Spleen (tissue), 11 donors: ENCODE results near the gene SERINC5. TPM values are rescaled to one million over a fixed set of nuclear protein-coding genes. Genes with fewer than 3 reads are reported as not detected.

Experiments used
- DNase-seq: peaks from one replicate; pipeline ENCODE4 v3.0.0-alpha.2; 2020
- H3K27ac ChIP-seq, 8 donors: fragments of 200-600 bp; sonication (generic) in 7 of 8; 1 replicate in 4 of 8; 2 replicates in 4 of 8; pipeline versions ENCODE4 v1.5.0 to v1.8.0; 2016 to 2021; ENCODE audit warnings: inconsistent platforms in 4 of 8, mild to moderate bottlenecking in 4 of 8, moderate library complexity in 1 of 8
- H3K27me3 ChIP-seq, 7 donors: fragments of 200-600 bp; sonication (generic) in 6 of 7; replicated peaks in 1 of 7; 1 replicate in 4 of 7; 2 replicates in 3 of 7; pipeline versions ENCODE4 v1.5.0 to v1.8.0; 2016 to 2021; ENCODE audit warnings: inconsistent platforms in 3 of 7, mild to moderate bottlenecking in 1 of 7
- H3K36me3 ChIP-seq, 6 donors: fragments of 200-600 bp; sonication (generic) in 5 of 6; 1 replicate in 4 of 6; 2 replicates in 2 of 6; pipeline versions ENCODE4 v1.5.0 to v1.8.0; 2016 to 2021; ENCODE audit warnings: inconsistent platforms in 2 of 6
- H3K4me1 ChIP-seq, 6 donors: fragments of 200-600 bp; sonication (generic) in 5 of 6; 1 replicate in 3 of 6; 2 replicates in 3 of 6; pipeline versions ENCODE4 v1.5.0 to v1.8.0; 2016 to 2021; ENCODE audit warnings: inconsistent platforms in 3 of 6
- H3K4me3 ChIP-seq, 8 donors: fragments of 200-600 bp; sonication (generic) in 7 of 8; 1 replicate in 4 of 8; 2 replicates in 4 of 8; pipeline versions ENCODE4 v1.5.0 to v1.8.0; 2016 to 2021; ENCODE audit warnings: inconsistent platforms in 4 of 8, mild to moderate bottlenecking in 4 of 8, moderate library complexity in 2 of 8
- H3K9me3 ChIP-seq, 8 donors: fragments of 200-600 bp; sonication (generic) in 7 of 8; 1 replicate in 4 of 8; 2 replicates in 4 of 8; pipeline versions ENCODE4 v1.5.0 to v1.8.0; 2016 to 2021; ENCODE audit warnings: inconsistent platforms in 4 of 8
- POLR2A ChIP-seq, 3 donors: fragments of 450-650 bp; IDR thresholded peaks; one replicate each; pipeline ENCODE4 v1.5.1; 2017; ENCODE audit warnings: antibody characterized with exemption in 3 of 3, mild to moderate bottlenecking in 1 of 3
- POLR2AphosphoS5 ChIP-seq, 3 donors: sonication (generic); formaldehyde crosslinking; IDR thresholded peaks; one replicate each; pipeline ENCODE4 v1.5.1; 2017; ENCODE audit warnings: antibody characterized with exemption in 3 of 3
- WGBS, 5 donors: extraction: QIAGEN DNeasy Blood & Tissue Kit in 3 of 5; methylation state at CpG; one replicate each; pipeline versions ENCODE4 v1.1.5 to v1.1.7; 2013 to 2018; 5-methylcytosine and 5-hydroxymethylcytosine counted together
- intact Hi-C: fragments of 100-400 bp; cut with DNase I; formaldehyde crosslinking; loops from one replicate; pipeline ENCODE4 v1.15.0; 2023; ENCODE audit warnings: low total_unique reads
- polyA plus RNA-seq, 3 donors: library from polyadenylated mRNA; stranded (reverse); fragments of 200-250 nt; gene quantifications; one replicate each; pipeline ENCODE4 v1.2.1, GENCODE V29; 2013
- total RNA-seq, 7 donors: library from RNA; depleted of rRNA in 3 of 7; stranded (reverse); fragments of >200 nt in 3 of 7; fragmentation: NEBNext Ultra II Directional in 4 of 7; extraction: Animal tissue kit (Norgen Biotek cat#: 25700) in 4 of 7; gene quantifications; one replicate each; pipeline versions ENCODE4 v1.1.0 to v1.2.1, GENCODE V29; 2016 to 2021
- TF ChIP-seq, protein P1 (sequence below), 11 experiments: fragments of 200-600 bp in 7 of 11; fragments of 450-650 bp in 4 of 11; sonication (generic) in 4 of 11; IDR thresholded peaks in 8 of 11; conservative IDR thresholded peaks in 3 of 11; 1 replicate in 7 of 11; 2 replicates in 4 of 11; pipeline versions ENCODE4 v1.4.0 to v1.8.0; 2016 to 2021; ENCODE audit warnings: antibody characterized with exemption in 11 of 11, inconsistent platforms in 4 of 11, mild to moderate bottlenecking in 1 of 11
- donor health status: healthy with polysubstance abuse.
- donor health status: DM: no; HTN: no; CAD: no; lungs with moderate emphysema.
- donor health status: DM: no; HTN: no; CAD: no.
- donor health status: Bipolar disorder and iron deficiency.
- donor health status: healthy.
- donor health status: DM: no; HTN: no; CAD: no.
- donor health status: DM: yes; HTN: yes; CAD: no.

Gene SERINC5
- total and polyA plus RNA-seq, 10 donors, result 1.5 to 29.8 (median 21.2) TPM

- 70 to 79% (median 72%) methylated on average over 5 of the region's 5 CpGs for WGBS, 5 donors
Measured at GRCh38 chr5:80234116-80234948, 21.5 kb downstream of the SERINC5 start.

GRCh38 chr5:80231693-80232092 is 24.2 kb downstream of the SERINC5 start:
- H3K27me3 ChIP-seq, result no peaks in the 10 kb centered on the region
- no peak for TF ChIP-seq POLR2A (IDR thresholded peaks at IDR 0.05)
- H3K9me3 ChIP-seq, result no peaks in the 10 kb centered on the region
- 69 to 100% (median 87%) methylated on average over 1 of the region's 1 CpG for WGBS, 5 donors
- no peak overlapping the region for H3K4me3 ChIP-seq
- H3K36me3 ChIP-seq, result no peaks in the 10 kb centered on the region
- no peak for DNase-seq
- no peak overlapping the region for H3K27ac ChIP-seq
- intact Hi-C loops, result no loop called here
- H3K4me1 ChIP-seq, result peaks cover 0 to 42% (median 5%) of the 10 kb centered on the region in 6 donors

More at GRCh38 chr5:80234116-80234948, 21.5 kb downstream of the SERINC5 start:
- intact Hi-C loops, result no loop called here
- Histone ChIP-seq H3K9me3 (no peaks in the 10 kb centered on the region), H3K27ac (no peak overlapping the region), H3K27me3 (no peaks in the 10 kb centered on the region), H3K4me1 (peaks cover 0 to 49% (median 14%) of the 10 kb centered on the region in 6 donors), H3K36me3 (no peaks in the 10 kb centered on the region), H3K4me3 (no peak overlapping the region)
- TF ChIP-seq POLR2A (IDR thresholded peaks at IDR 0.05), result no peak
- no peak for DNase-seq

DNA sequence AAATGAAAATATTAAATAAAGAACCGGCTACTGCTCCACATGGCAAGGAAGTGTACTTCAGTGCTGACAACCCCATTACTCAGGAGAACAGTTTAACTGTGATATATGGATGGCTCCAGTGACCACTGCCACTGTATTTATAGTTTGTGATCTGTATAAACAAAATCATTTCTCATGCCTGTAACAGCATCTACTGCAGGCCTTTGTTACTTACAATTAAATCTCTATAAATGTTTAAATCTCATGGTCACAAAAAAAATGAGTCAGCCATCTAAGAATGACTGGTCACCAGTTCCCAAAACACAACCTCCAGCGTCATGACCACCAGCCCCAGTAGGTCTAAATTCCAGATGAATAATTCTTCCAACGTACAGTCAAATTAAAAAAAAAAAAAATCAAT is 24.6 kb downstream of the SERINC5 start:
- DNase-seq, result no peak
- TF ChIP-seq, protein P1, sequence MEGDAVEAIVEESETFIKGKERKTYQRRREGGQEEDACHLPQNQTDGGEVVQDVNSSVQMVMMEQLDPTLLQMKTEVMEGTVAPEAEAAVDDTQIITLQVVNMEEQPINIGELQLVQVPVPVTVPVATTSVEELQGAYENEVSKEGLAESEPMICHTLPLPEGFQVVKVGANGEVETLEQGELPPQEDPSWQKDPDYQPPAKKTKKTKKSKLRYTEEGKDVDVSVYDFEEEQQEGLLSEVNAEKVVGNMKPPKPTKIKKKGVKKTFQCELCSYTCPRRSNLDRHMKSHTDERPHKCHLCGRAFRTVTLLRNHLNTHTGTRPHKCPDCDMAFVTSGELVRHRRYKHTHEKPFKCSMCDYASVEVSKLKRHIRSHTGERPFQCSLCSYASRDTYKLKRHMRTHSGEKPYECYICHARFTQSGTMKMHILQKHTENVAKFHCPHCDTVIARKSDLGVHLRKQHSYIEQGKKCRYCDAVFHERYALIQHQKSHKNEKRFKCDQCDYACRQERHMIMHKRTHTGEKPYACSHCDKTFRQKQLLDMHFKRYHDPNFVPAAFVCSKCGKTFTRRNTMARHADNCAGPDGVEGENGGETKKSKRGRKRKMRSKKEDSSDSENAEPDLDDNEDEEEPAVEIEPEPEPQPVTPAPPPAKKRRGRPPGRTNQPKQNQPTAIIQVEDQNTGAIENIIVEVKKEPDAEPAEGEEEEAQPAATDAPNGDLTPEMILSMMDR (IDR thresholded peaks at IDR 0.05 in 8 of 11, conservative IDR thresholded peaks at IDR 0.05 in 3 of 11), result no peak
- no peak for TF ChIP-seq POLR2A (IDR thresholded peaks at IDR 0.05)
- no peak for TF ChIP-seq POLR2AphosphoS5 (IDR thresholded peaks at IDR 0.05)
- Histone ChIP-seq H3K4me3 (no peak overlapping the region), H3K27me3 (no peaks in the 10 kb centered on the region), H3K4me1 (peaks cover 0 to 42% (median 5%) of the 10 kb centered on the region in 6 donors), H3K36me3 (no peaks in the 10 kb centered on the region), H3K9me3 (no peaks in the 10 kb centered on the region), H3K27ac (no peak overlapping the region)
- WGBS, 5 donors, result 65 to 79% (median 67%) methylated on average over 3 of the region's 3 CpGs
- intact Hi-C loops, result no loop called here

DNA sequence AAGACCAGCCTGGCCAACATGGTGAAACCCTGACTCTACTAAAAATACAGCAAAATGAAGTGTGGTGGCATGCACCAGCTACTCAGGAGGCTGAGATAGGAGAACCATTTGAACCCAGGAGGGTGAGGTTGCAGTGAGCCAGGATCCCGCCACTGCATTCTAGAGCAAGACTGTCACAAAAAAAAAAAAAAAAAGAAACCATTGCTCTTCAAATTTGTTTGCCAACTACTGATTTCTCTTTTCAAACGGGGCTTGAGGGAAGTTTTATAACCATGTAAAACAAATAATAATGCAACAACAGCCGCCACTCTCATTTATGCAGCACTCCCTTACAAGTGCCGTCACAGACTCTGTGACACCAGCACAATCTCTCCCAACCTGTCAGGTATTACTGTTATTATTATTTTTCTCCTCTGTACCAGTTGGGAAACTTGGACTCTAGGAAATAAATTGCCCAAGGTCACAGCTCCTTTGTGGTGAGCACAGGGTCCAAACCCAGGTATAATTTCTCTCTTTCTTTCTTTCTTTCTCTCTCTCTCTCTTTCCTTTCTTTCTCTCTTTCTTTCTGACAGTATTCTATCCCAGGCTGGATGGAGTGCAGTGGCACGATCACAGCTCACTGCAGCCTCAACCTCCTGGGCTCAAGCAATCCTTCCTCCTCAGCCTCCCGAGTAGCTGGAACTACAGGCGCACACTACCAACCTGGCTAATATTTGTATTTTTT is 25.4 kb downstream of the SERINC5 start:
- no peaks in the 10 kb centered on the region for H3K27me3 ChIP-seq
- intact Hi-C loops, result no loop called here
- no peaks in the 10 kb centered on the region for H3K36me3 ChIP-seq
- TF ChIP-seq, protein P1 (IDR thresholded peaks at IDR 0.05 in 8 of 11, conservative IDR thresholded peaks at IDR 0.05 in 3 of 11), result no peak
- TF ChIP-seq POLR2A (IDR thresholded peaks at IDR 0.05), result no peak
- WGBS, 5 donors, result 73 to 86% (median 81%) methylated on average over 7 of the region's 7 CpGs
- no peaks in the 10 kb centered on the region for H3K9me3 ChIP-seq
- H3K4me3 ChIP-seq, result no peak overlapping the region
- no peak for DNase-seq
- H3K27ac ChIP-seq, result no peak overlapping the region
- peaks cover 0 to 42% (median 5%) of the 10 kb centered on the region in 6 donors for H3K4me1 ChIP-seq

DNA sequence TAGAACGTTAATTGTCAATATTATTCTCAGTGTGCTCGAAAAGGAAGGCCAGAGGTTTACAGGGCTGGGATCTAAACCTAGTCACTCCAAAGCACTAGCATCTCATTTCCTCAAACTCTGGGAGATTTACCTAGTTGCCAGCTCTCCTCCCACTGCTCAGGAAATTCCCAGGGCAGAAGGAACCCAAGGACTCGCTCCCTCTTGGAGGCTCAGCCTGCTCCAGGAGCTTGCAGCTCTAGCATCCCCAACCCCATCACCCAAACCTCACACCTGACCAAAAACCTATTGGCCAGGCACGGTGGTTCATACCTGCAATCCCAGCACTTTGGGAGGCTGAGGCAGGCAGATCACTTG is 26.0 kb downstream of the SERINC5 start:
- Histone ChIP-seq H3K9me3 (no peaks in the 10 kb centered on the region), H3K4me3 (no peak overlapping the region), H3K4me1 (peaks cover 0 to 41% (median 5%) of the 10 kb centered on the region in 6 donors), H3K36me3 (no peaks in the 10 kb centered on the region), H3K27ac (no peak overlapping the region), H3K27me3 (no peaks in the 10 kb centered on the region)
- intact Hi-C loops, result no loop called here
- no peak for TF ChIP-seq POLR2A (IDR thresholded peaks at IDR 0.05)
- TF ChIP-seq, protein P1 (IDR thresholded peaks at IDR 0.05 in 8 of 11, conservative IDR thresholded peaks at IDR 0.05 in 3 of 11), result no peak
- no peak for TF ChIP-seq POLR2AphosphoS5 (IDR thresholded peaks at IDR 0.05)
- DNase-seq, result no peak
- 55 to 79% (median 75%) methylated on average over 4 of the region's 4 CpGs for WGBS, 5 donors
